ENCODE results near the gene MARK2. TPM values are rescaled to one million over a fixed set of nuclear protein-coding genes. Genes with fewer than 3 reads are reported as not detected.

MARK2 gene
- total RNA-seq, 3 donors from 2014 or later, result 32.6 to 33.6 (median 33.4) TPM

DNA sequence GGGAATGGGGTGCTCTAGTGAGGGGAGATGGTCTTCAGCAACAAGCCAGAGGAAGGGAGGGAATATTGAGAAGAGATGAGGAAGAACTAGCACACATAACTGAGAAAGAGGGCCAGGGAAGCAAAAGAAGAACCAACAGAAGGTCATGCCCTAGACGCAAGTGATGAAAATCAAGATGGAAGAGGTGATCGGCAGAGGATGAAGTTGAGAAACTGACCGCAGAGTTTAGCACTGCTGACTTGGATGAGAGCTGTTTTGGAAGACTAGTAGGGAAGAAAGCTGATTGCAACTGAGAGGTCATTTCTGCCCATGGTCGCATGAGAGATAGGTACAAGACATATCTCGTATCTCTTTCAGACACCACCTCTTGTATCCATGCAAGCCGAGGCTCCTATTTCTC is 22.7 kb upstream of the MARK2 start:
- H3K4me3 Mint-ChIP-seq, result no peak overlapping the region
- H3K4me1 Mint-ChIP-seq (ENCODE audit: low read depth), result peaks cover 18% of the 10 kb centered on the region
- H3K27me3 Mint-ChIP-seq (ENCODE audit: low read depth), result no peaks in the 10 kb centered on the region
- no peak for DNase-seq
- peaks cover 19% of the 10 kb centered on the region for H3K36me3 Mint-ChIP-seq (ENCODE audit: insufficient read depth)
- no peaks in the 10 kb centered on the region for H3K9me3 Mint-ChIP-seq
- no peak for ATAC-seq

DNA sequence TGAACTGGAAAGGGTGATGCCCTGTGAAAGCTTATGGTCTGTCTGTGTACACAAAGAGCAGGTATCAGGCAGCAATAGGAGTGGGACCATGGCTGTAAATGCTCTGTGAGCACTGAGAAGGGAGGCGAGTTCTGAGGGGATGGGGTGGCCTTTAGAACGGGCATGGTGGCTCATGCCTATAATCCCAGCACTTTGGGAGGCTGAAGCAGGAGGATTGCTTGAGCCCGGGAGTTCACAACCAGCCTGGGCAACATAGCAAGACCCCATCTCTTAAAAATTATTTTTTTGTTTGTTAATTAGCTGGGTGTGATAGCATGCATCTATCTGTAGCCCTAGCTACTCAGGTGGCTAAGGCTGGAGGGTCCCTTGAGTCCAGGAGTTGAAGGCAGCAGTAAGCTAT is 22.2 kb upstream of the MARK2 start:
- Mint-ChIP-seq H3K4me3 (no peak overlapping the region), H3K9me3 (no peaks in the 10 kb centered on the region), H3K4me1 (ENCODE audit: low read depth) (peaks cover 18% of the 10 kb centered on the region), H3K36me3 (ENCODE audit: insufficient read depth) (peaks cover 23% of the 10 kb centered on the region), H3K27me3 (ENCODE audit: low read depth) (no peaks in the 10 kb centered on the region)
- ATAC-seq (no peak), DNase-seq (no peak)

DNA sequence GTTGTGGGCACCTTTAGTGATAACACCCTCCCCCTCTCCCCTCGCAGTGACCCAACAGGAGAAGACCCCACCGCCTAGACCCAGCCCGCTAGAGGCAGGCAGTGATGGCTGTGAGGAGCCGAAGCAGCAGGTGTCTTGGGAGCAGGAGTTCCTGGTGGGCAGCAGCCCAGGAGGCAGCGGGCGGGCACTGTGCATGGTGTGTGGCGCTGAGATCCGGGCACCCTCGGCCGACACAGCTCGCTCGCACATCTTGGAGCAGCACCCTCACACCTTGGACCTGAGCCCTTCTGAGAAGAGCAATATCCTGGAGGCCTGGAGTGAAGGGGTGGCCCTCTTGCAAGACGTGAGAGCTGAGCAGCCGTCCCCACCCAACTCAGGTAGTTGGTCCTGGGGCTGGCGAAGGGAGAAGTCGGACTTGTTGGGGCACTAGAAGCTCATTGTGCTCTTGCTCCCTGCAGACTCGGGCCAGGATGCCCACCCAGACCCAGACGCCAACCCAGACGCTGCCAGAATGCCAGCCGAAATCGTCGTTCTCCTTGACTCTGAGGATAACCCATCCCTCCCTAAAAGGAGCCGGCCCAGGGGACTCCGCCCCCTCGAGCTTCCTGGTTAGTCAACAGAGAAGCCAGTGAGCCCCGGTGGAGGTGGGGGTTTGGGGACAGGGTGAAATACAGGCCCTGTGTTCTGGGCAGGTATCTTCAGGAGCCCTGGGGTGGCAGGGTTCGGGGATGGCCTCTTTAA is 21.0 kb upstream of the MARK2 start:
- H3K27me3 Mint-ChIP-seq (ENCODE audit: low read depth), result no peaks in the 10 kb centered on the region
- ATAC-seq, result no peak
- no peak overlapping the region for H3K4me3 Mint-ChIP-seq
- no peaks in the 10 kb centered on the region for H3K9me3 Mint-ChIP-seq
- peaks cover 18% of the 10 kb centered on the region for H3K4me1 Mint-ChIP-seq (ENCODE audit: low read depth)
- H3K36me3 Mint-ChIP-seq (ENCODE audit: insufficient read depth), result peaks cover 30% of the 10 kb centered on the region
- DNase-seq, result no peak

- DNase-seq, result no peak
- no peak for ATAC-seq
- H3K4me3 Mint-ChIP-seq, result no peak overlapping the region
- H3K27me3 Mint-ChIP-seq (ENCODE audit: low read depth), result no peaks in the 10 kb centered on the region
- H3K4me1 Mint-ChIP-seq (ENCODE audit: low read depth), result peaks cover 18% of the 10 kb centered on the region
- H3K9me3 Mint-ChIP-seq, result no peaks in the 10 kb centered on the region
- peaks cover 32% of the 10 kb centered on the region for H3K36me3 Mint-ChIP-seq (ENCODE audit: insufficient read depth)
Observed at GRCh38 chr11:63818609-63819008, 20.3 kb upstream of the MARK2 start.

- DNase-seq, result no peak
- no peaks in the 10 kb centered on the region for H3K27me3 Mint-ChIP-seq (ENCODE audit: low read depth)
- ATAC-seq, result no peak
- H3K36me3 Mint-ChIP-seq (ENCODE audit: insufficient read depth), result peaks cover 40% of the 10 kb centered on the region
- no peaks in the 10 kb centered on the region for H3K9me3 Mint-ChIP-seq
- H3K4me1 Mint-ChIP-seq (ENCODE audit: low read depth), result no peaks in the 10 kb centered on the region
- no peak overlapping the region for H3K4me3 Mint-ChIP-seq
Observed at GRCh38 chr11:63821411-63821810, 17.5 kb upstream of the MARK2 start.

DNA sequence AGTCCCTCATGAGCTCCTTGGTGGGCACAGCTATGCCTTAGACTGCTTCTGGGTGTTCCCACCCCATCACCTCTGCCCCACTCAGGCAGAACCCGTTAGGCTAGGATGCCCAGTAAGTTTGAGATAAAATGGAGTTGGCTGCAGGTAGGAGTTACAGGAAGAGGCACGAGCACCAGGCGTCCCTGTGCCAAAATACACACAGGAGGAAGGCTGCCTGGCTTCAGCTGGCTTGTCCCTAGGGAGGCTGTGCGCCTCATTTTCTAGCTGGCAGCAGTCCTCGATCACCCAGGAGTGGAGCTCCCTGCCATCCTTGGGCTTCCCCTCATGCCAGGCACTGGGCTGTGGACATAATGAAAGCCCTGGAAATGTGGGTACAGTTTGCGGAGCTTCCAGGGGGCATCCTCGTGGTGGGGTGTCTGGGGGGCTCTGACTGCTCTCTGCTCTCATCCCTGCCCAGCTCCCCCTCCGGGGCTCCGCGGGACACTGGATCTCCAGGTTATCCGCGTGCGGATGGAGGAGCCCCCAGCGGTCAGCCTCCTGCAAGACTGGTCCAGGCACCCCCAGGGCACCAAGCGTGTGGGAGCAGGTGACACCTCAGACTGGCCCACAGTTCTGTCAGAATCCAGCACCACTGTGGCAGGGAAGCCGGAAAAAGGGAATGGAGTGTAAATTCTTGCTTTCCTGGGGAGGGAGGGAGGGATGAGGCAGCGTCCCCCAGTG is 12.3 kb upstream of the MARK2 start:
- no peaks in the 10 kb centered on the region for H3K27me3 Mint-ChIP-seq (ENCODE audit: low read depth)
- H3K9me3 Mint-ChIP-seq, result no peaks in the 10 kb centered on the region
- H3K4me3 Mint-ChIP-seq, result no peak overlapping the region
- H3K36me3 Mint-ChIP-seq (ENCODE audit: insufficient read depth), result peaks cover 21% of the 10 kb centered on the region
- no peak for DNase-seq
- no peaks in the 10 kb centered on the region for H3K4me1 Mint-ChIP-seq (ENCODE audit: low read depth)
- ATAC-seq, result no peak

DNA sequence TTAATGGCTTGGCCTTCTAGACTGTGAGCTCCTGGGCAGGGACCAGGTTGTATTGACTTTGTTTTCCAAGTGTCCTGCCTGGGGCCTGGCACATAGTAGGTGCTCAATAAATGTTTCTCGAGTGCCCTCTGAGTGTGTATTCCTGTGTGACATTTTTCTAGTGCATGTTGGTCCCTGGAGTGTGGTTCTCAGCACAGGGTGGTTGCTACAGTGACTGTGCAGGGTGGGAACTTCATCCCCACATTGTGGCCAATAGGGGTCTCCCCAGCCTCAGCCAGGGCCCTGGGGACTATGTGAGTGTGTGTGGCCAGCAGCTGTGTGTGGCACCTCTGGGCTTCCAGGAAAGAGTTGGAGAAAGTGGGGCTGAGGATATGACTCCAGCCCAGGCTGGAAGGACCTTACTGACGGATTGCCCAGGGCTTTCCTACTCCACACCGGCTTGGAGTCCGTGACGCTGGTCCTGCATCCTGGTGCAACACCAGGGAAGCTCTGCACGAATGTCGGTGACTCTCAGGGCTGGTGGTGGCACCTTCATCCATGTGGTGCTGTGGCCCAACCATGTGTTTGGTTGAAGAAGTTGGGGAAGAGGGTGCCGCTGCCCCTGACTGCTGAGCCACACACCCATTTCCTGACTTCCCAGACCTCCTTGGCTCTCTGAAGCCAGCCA is 9.0 kb upstream of the MARK2 start:
- ATAC-seq (peak in 1 of 2 donors; percentile 40), DNase-seq (no peak)
- Mint-ChIP-seq H3K27me3 (ENCODE audit: low read depth) (no peaks in the 10 kb centered on the region), H3K4me1 (ENCODE audit: low read depth) (no peaks in the 10 kb centered on the region), H3K36me3 (ENCODE audit: insufficient read depth) (peaks cover 5% of the 10 kb centered on the region), H3K9me3 (no peaks in the 10 kb centered on the region), H3K4me3 (no peak overlapping the region)

GRCh38 chr11:63831326-63831725 is 7.6 kb upstream of the MARK2 start:
- H3K4me3 Mint-ChIP-seq, result no peak overlapping the region
- ATAC-seq, result no peak
- DNase-seq, result no peak
- no peaks in the 10 kb centered on the region for H3K9me3 Mint-ChIP-seq
- no peaks in the 10 kb centered on the region for H3K4me1 Mint-ChIP-seq (ENCODE audit: low read depth)
- H3K27me3 Mint-ChIP-seq (ENCODE audit: low read depth), result no peaks in the 10 kb centered on the region
- no peaks in the 10 kb centered on the region for H3K36me3 Mint-ChIP-seq (ENCODE audit: insufficient read depth)

GRCh38 chr11:63832336-63832735 is 6.6 kb upstream of the MARK2 start:
- no peak for DNase-seq
- H3K36me3 Mint-ChIP-seq (ENCODE audit: insufficient read depth), result no peaks in the 10 kb centered on the region
- no peaks in the 10 kb centered on the region for H3K27me3 Mint-ChIP-seq (ENCODE audit: low read depth)
- no peak overlapping the region for H3K4me3 Mint-ChIP-seq
- ATAC-seq, result no peak
- peaks cover 4% of the 10 kb centered on the region for H3K4me1 Mint-ChIP-seq (ENCODE audit: low read depth)
- no peaks in the 10 kb centered on the region for H3K9me3 Mint-ChIP-seq

GRCh38 chr11:63833048-63833447 is 5.9 kb upstream of the MARK2 start:
- H3K27me3 Mint-ChIP-seq (ENCODE audit: low read depth), result no peaks in the 10 kb centered on the region
- ATAC-seq (no peak), DNase-seq (no peak)
- H3K4me3 Mint-ChIP-seq, result no peak overlapping the region
- no peaks in the 10 kb centered on the region for H3K9me3 Mint-ChIP-seq
- no peaks in the 10 kb centered on the region for H3K36me3 Mint-ChIP-seq (ENCODE audit: insufficient read depth)
- H3K4me1 Mint-ChIP-seq (ENCODE audit: low read depth), result peaks cover 11% of the 10 kb centered on the region

DNA sequence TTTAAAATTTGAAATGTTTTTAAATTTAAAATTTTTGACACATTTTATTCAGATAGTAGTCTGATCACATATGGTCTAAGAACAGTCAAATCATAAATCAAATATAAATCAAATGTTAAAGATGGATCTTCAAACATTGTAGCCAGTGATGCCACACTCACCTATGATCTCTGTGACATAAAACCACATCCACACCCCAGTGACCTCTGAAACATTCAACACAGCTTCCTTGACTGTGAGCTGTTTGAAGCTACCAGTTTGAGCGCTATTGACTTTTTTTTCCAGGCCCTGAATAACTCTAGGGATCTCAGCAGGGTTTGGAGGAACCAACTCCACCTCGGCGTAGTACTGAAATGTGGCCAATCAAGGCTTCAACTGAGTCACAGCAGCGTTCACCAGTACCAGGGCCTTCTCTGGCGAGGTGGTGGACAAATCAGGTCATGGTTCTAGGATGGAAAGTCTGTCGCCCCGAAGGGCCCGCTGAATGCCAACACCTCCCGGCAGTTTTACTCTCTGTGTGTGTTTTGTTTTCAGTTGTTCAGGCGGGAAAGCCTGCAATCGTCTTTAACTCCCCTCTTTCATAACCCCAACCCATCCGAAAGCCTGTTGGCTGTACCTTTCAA is 4.3 kb upstream of the MARK2 start:
- H3K9me3 Mint-ChIP-seq, result no peaks in the 10 kb centered on the region
- no peaks in the 10 kb centered on the region for H3K36me3 Mint-ChIP-seq (ENCODE audit: insufficient read depth)
- ATAC-seq (no peak), DNase-seq (no peak)
- peaks cover 14% of the 10 kb centered on the region for H3K4me1 Mint-ChIP-seq (ENCODE audit: low read depth)
- H3K4me3 Mint-ChIP-seq, result no peak overlapping the region
- H3K27me3 Mint-ChIP-seq (ENCODE audit: low read depth), result no peaks in the 10 kb centered on the region

DNA sequence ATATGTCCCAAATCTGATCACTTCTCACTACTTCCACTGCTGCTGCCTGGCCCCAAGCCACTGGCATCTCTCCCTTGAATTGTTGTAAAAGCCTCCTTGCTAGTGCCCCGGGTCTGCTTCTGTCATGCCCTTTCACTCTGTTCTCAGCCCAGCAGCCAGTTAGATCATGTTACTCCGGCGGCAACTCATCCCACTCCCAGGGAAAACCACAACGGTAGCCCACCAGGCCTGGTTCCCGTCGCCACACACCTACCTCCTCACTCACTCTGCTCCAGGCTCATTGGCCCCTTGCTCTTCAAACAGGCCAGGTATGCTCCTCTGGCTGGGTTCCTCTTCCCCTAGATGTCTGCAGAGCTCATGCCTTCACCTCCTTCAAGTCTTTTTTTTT is 3.8 kb upstream of the MARK2 start:
- ATAC-seq, result no peak

GRCh38 chr11:63837027-63837688 is 1.8 kb upstream of the MARK2 start:
- H3K9me3 Mint-ChIP-seq, result no peaks in the 10 kb centered on the region
- peak overlapping the region; percentile 22 for H3K4me3 Mint-ChIP-seq
- no peaks in the 10 kb centered on the region for H3K36me3 Mint-ChIP-seq (ENCODE audit: insufficient read depth)
- DNase-seq (peak; percentile 69), ATAC-seq (no peak)
- peaks cover 34% of the 10 kb centered on the region for H3K4me1 Mint-ChIP-seq (ENCODE audit: low read depth)
- H3K27me3 Mint-ChIP-seq (ENCODE audit: low read depth), result no peaks in the 10 kb centered on the region

More for the DNA sequence above, 3.8 kb upstream of the MARK2 start:
- no peaks in the 10 kb centered on the region for H3K36me3 Mint-ChIP-seq (ENCODE audit: insufficient read depth)
- no peaks in the 10 kb centered on the region for H3K9me3 Mint-ChIP-seq
- H3K4me1 Mint-ChIP-seq (ENCODE audit: low read depth), result peaks cover 15% of the 10 kb centered on the region
- no peak for DNase-seq
- no peak overlapping the region for H3K4me3 Mint-ChIP-seq
- H3K27me3 Mint-ChIP-seq (ENCODE audit: low read depth), result no peaks in the 10 kb centered on the region

- no peaks in the 10 kb centered on the region for H3K27me3 Mint-ChIP-seq (ENCODE audit: low read depth)
- H3K9me3 Mint-ChIP-seq, result no peaks in the 10 kb centered on the region
- H3K36me3 Mint-ChIP-seq (ENCODE audit: insufficient read depth), result no peaks in the 10 kb centered on the region
- no peak overlapping the region for H3K4me3 Mint-ChIP-seq
- ATAC-seq (no peak), DNase-seq (no peak)
- H3K4me1 Mint-ChIP-seq (ENCODE audit: low read depth), result peaks cover 39% of the 10 kb centered on the region
Observed at GRCh38 chr11:63837739-63838138, 1.2 kb upstream of the MARK2 start.

All from activated T-cell treated with anti-CD3 and anti-CD28 coated beads, Interleukin-2, amount 50 U/mL, for 4 hours (primary cell).